ENCODE results near the gene WWP2.

DNA sequence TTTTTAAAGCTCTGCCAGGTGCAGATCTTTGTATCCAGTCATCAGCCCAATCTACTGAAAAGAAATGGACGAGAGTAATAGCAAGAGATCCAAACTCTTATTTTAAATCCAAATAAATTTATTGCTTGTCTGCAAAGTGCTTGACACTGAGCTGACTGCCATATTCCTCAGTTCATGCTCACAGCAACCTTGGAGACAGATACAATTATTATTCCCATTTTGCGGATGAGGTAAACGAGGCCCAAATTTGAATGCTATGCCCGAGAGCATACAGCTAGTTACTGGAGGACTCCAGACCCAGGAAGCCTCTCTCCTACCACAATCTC is 8.0 kb upstream of the WWP2 start:
- TF ChIP-seq, protein P1, sequence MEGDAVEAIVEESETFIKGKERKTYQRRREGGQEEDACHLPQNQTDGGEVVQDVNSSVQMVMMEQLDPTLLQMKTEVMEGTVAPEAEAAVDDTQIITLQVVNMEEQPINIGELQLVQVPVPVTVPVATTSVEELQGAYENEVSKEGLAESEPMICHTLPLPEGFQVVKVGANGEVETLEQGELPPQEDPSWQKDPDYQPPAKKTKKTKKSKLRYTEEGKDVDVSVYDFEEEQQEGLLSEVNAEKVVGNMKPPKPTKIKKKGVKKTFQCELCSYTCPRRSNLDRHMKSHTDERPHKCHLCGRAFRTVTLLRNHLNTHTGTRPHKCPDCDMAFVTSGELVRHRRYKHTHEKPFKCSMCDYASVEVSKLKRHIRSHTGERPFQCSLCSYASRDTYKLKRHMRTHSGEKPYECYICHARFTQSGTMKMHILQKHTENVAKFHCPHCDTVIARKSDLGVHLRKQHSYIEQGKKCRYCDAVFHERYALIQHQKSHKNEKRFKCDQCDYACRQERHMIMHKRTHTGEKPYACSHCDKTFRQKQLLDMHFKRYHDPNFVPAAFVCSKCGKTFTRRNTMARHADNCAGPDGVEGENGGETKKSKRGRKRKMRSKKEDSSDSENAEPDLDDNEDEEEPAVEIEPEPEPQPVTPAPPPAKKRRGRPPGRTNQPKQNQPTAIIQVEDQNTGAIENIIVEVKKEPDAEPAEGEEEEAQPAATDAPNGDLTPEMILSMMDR (IDR thresholded peaks at IDR 0.05; ENCODE audit: poor library complexity), result no peak
- TF ChIP-seq EZH2 (IDR thresholded peaks at IDR 0.05; ENCODE audit: borderline replicate concordance) (no peak), EZH2phosphoT487 (IDR thresholded peaks at IDR 0.05; ENCODE audit: low read depth, severe bottlenecking, unreplicated experiment) (no peak)
